Effector memory CD8-positive, alpha-beta T cell (primary cell): ENCODE results near the gene C9orf78.

Experiments used
- ATAC-seq: fragments of 150-1000 bp; cut with Tn5 transposase; replicated peaks from 2 replicates; pipeline ENCODE4 v1.10.0; 2021; ENCODE audit warnings: mild to moderate bottlenecking, moderate library complexity
- DNase-seq, 3 experiments: peaks; one replicate each; pipeline ENCODE4 v3.0.0; 2021
- H3K27ac Mint-ChIP-seq, 2 donors: one replicate each; pipeline ENCODE4 v1.8.0; 2022; ENCODE audit warnings: mild to moderate bottlenecking in 2 of 2, mixed read lengths in 2 of 2, moderate library complexity in 2 of 2
- H3K27me3 Mint-ChIP-seq, 2 donors: one replicate each; pipeline ENCODE4 v1.8.0; 2022; ENCODE audit warnings: mixed read lengths in 2 of 2
- H3K36me3 Mint-ChIP-seq: one replicate; pipeline ENCODE4 v1.8.0; 2022; ENCODE audit warnings: mild to moderate bottlenecking, moderate library complexity, mixed read lengths; ENCODE audit not compliant: insufficient read depth
- H3K4me1 Mint-ChIP-seq, 2 donors: one replicate each; pipeline ENCODE4 v1.8.0; 2022; ENCODE audit warnings: low read depth in 2 of 2, mixed read lengths in 2 of 2
- H3K4me3 Mint-ChIP-seq, 2 donors: one replicate each; pipeline ENCODE4 v1.8.0; 2022; ENCODE audit warnings: mild to moderate bottlenecking in 2 of 2, mixed read lengths in 2 of 2, moderate library complexity in 2 of 2
- H3K9me3 Mint-ChIP-seq, 2 donors: one replicate each; pipeline ENCODE4 v1.8.0; 2022; ENCODE audit warnings: mixed read lengths in 2 of 2

Gene C9orf78

DNA sequence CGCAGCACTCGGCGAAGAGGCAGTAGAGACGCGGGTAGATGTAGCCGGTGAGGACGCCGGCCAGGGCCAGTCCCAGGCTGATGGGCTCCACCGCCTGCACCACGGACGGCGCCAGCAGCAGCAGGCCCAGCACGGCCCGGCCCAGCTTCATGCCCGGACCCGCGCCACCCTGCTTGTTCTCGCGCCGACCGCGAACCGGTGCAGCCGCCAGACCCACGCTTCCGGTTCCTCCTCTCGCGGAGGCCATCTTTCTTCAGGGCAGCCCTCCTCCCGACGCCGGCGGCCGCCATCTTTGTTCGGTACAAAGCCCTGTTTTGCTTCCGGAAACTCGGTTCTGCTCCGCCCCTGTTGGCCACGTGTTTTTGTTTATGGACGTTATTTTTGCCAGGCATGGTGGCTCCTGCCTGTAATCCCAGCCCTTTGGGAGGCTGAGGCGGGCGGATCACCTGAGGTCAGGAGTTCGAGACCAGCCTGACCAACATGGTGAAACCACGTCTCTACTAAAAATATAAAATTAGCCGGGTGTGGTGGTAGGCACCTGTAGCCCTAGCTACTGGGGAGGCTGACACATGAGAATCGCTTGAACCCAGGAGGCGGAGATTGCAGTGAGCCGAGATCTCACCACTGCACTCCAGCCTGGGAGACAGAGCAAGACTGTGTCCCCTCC is 11.0 kb downstream of the C9orf78 start, which contains the start of gene TOR1A:
Gene TOR1A (minus strand): TSS at position 202 of the 667 bp plus-strand sequence. CDS start 51 bp downstream, at position 151.
- H3K36me3 Mint-ChIP-seq, result peaks cover 59% of the 10 kb centered on the region
- peak within 1 kb of the TSS; percentile 85 to 86 for H3K4me3 Mint-ChIP-seq
- peak within 1 kb of the TSS; percentile 71 to 93 for H3K27ac Mint-ChIP-seq
- H3K27me3 Mint-ChIP-seq, result no peaks in the 10 kb centered on the region
- no peaks in the 10 kb centered on the region for H3K9me3 Mint-ChIP-seq
- DNase-seq (peak; percentile 91 to 93 (median 92)), ATAC-seq (peak; percentile 87)
- H3K4me1 Mint-ChIP-seq, result peaks cover 7 to 13% of the 10 kb centered on the region in 2 donors

GRCh38 chr9:129823542-129823934 is 11.5 kb downstream of the C9orf78 start:
- H3K36me3 Mint-ChIP-seq, result peaks cover 59% of the 10 kb centered on the region
- ATAC-seq (peak; percentile 20), DNase-seq (no peak)
- no peaks in the 10 kb centered on the region for H3K9me3 Mint-ChIP-seq
- H3K4me3 Mint-ChIP-seq, result peak overlapping the region; percentile 85 to 86
- no peaks in the 10 kb centered on the region for H3K27me3 Mint-ChIP-seq
- peaks cover 9 to 18% of the 10 kb centered on the region in 2 donors for H3K4me1 Mint-ChIP-seq
- H3K27ac Mint-ChIP-seq, result peak overlapping the region; percentile 71 to 93

- ATAC-seq (peak; percentile 62), DNase-seq (peak; percentile 20 to 44 (median 39))
- Mint-ChIP-seq H3K27ac (peak overlapping the region; percentile 71 to 93), H3K36me3 (peaks cover 59% of the 10 kb centered on the region), H3K27me3 (no peaks in the 10 kb centered on the region), H3K4me1 (peaks cover 9 to 19% of the 10 kb centered on the region in 2 donors), H3K9me3 (no peaks in the 10 kb centered on the region), H3K4me3 (peak overlapping the region; percentile 85 to 86)
These were observed 12.1 kb downstream of the C9orf78 start for GRCh38 chr9:129822898-129823541.

DNA sequence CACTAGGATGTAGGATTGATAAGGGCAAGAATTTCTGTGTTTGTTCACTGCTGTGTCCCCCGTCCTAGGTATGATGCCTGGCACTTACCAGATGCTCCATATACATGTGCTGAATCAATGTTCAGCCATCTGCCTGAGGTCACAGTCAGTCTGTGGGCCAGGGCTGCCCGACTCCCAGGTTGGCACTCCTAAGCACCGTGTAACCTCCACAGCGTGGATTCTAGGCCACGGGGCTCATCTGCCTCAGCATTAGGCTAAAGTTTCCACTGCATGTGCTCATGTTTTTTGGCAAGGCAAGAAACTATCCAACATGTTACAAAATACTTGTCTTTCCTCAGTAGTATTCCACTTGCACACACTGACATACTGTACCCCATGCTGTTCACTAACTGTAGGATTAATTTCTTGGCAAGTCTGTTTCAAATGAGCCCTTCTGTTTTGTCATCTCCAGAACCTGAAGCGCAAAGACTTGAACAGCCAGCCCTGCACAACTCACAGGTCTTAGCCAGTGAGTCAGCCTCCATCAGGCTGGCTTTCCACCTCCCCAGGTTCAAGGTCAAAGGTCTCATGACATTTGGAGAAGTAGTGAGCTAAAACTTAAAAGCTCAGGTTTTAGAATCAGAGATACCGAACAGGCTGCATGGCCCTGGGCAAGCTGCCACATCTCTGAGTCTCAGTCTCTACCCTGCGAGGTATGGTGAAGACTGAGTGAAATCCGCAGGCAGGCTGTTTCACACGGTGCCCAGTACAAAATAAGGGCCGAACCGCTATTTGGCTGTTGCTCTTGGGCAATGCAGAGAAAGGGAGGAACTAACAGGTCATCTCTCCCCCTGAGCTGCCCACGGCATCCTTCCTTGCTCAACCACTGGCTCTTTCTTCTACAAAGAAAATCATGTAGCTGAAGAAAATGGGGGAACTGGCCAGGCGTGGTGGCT is 18.3 kb downstream of the C9orf78 start:
- H3K36me3 Mint-ChIP-seq, result peaks cover 66% of the 10 kb centered on the region
- no peaks in the 10 kb centered on the region for H3K9me3 Mint-ChIP-seq
- peak overlapping the region in 1 of 2 donors; percentile 85 for H3K27ac Mint-ChIP-seq
- H3K27me3 Mint-ChIP-seq, result no peaks in the 10 kb centered on the region
- DNase-seq (no peak), ATAC-seq (no peak)
- peaks cover 19 to 23% of the 10 kb centered on the region in 2 donors for H3K4me1 Mint-ChIP-seq
- no peak overlapping the region for H3K4me3 Mint-ChIP-seq

DNA sequence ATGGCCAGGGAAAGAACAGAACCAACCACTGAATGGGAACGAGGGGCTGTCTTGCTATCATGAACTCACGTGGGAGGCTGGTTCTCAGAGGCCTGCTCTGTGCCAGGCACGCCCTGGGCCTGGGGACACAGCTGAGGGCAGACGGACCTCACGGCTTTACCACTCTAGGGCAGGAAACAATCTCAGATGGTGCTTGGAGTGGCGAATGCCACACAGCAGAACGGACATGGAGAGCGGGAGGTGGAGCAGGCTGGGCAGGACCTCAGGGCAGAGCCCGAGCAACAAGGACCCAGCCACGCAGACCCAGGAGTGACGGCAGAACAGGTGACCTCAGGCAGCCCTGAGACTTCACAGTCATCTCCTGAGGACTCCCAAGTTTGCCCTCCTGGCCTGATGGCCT is 19.8 kb downstream of the C9orf78 start:
- H3K4me3 Mint-ChIP-seq, result no peak overlapping the region
- H3K9me3 Mint-ChIP-seq, result no peaks in the 10 kb centered on the region
- H3K27ac Mint-ChIP-seq, result peak overlapping the region in 1 of 2 donors; percentile 85
- H3K27me3 Mint-ChIP-seq, result no peaks in the 10 kb centered on the region
- peaks cover 19 to 29% of the 10 kb centered on the region in 2 donors for H3K4me1 Mint-ChIP-seq
- DNase-seq (no peak), ATAC-seq (no peak)
- peaks cover 66% of the 10 kb centered on the region for H3K36me3 Mint-ChIP-seq

DNA sequence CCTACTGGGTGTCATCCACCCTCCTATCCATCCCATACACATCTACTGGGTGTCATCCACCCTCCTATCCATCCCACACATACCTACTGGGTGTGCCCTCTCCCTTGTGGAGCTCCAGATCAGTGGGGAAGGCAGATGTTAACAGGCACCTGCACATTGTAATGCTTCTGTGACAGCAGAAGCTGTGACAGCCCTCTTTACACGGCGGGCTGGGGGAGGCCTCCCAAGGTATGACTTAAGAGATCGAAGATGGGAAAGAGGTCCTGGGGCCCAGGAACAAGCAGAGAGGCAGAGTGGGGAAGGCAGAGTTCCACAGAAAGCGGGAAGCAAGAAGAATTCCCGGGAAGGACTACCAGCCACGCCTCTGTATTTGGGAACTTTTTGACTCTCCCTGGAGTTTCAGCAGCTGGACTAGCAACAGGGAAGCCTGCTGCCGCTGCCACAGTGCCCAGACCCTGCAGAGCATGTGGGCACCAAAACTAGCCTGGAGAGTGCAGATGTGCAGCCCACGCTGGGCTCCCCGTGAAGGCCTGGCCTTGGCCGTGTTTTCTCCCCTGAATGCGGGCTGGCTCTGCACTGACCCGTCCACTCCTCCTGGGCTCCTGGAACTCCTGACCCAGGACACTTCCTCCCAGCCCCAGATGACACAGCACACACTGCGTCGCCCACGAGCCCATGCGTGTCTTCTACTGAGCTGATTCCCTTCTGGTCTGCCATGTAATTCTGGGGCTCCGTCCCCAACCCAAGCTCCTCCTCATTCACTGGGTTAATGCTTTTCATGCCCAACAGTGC is 20.4 kb downstream of the C9orf78 start:
- ATAC-seq (no peak), DNase-seq (no peak)
- Mint-ChIP-seq H3K4me3 (no peak overlapping the region), H3K9me3 (no peaks in the 10 kb centered on the region), H3K27ac (peak overlapping the region; percentile 23 to 85), H3K4me1 (peaks cover 19 to 29% of the 10 kb centered on the region in 2 donors), H3K36me3 (peaks cover 67% of the 10 kb centered on the region), H3K27me3 (no peaks in the 10 kb centered on the region)

DNA sequence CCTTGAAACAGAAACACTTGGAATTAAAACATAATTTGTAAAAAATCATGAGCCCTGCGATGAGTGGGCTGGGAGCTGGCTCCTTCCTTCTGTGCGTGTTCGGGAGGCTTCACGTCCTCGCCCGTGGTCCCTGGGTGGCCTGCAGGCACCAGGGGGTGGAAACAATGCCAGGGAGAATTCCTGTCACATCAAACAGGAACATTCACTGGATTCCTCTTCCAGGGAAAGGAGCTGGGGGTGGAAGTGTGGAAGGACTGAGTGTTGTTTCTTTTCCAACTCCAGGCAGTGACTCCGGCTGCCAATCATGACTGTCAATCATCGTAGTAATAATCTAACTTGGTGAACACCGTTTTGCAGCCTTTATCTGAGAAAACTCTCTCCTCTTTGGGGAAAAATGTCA is 21.4 kb downstream of the C9orf78 start:
- Mint-ChIP-seq H3K4me3 (no peak overlapping the region), H3K36me3 (peaks cover 67% of the 10 kb centered on the region)

GRCh38 chr9:129812385-129812784 is 22.7 kb downstream of the C9orf78 start:
- Mint-ChIP-seq H3K27ac (peak overlapping the region; percentile 16 to 75), H3K4me3 (no peak overlapping the region)
- ATAC-seq, result no peak

More for the DNA sequence above, 21.4 kb downstream of the C9orf78 start:
- Mint-ChIP-seq H3K27me3 (no peaks in the 10 kb centered on the region), H3K27ac (peak overlapping the region in 1 of 2 donors; percentile 77), H3K9me3 (no peaks in the 10 kb centered on the region), H3K4me1 (peaks cover 15 to 24% of the 10 kb centered on the region in 2 donors)
- no peak for DNase-seq
- no peak for ATAC-seq

DNA sequence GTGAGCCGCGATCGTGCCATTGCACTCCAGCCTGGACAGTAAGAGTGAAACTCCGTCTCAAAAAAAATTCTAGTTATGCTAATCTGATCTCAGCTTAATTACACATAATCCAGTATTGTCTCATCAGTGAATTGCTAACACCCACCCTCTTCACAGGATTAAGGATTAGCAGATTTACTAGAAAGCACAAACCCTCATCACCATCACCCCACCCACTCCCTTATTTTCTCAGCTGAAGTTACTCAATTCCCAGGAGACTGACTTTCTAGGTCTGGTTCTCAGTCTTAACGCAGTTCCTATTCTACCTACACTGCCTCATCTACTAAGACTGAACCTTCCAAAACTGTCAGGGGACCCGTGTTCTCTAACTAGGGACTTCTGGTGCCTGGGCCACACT is 23.1 kb downstream of the C9orf78 start:
- Mint-ChIP-seq H3K27me3 (no peaks in the 10 kb centered on the region), H3K4me1 (peaks cover 15 to 21% of the 10 kb centered on the region in 2 donors), H3K27ac (peak overlapping the region; percentile 16 to 75), H3K4me3 (no peak overlapping the region), H3K36me3 (peaks cover 61% of the 10 kb centered on the region), H3K9me3 (no peaks in the 10 kb centered on the region)
- ATAC-seq, result no peak
- DNase-seq, result no peak

More at GRCh38 chr9:129812385-129812784, 22.7 kb downstream of the C9orf78 start:
- H3K4me1 Mint-ChIP-seq, result peaks cover 15 to 21% of the 10 kb centered on the region in 2 donors
- peaks cover 63% of the 10 kb centered on the region for H3K36me3 Mint-ChIP-seq
- no peaks in the 10 kb centered on the region for H3K9me3 Mint-ChIP-seq
- H3K27me3 Mint-ChIP-seq, result no peaks in the 10 kb centered on the region
- no peak for DNase-seq

DNA sequence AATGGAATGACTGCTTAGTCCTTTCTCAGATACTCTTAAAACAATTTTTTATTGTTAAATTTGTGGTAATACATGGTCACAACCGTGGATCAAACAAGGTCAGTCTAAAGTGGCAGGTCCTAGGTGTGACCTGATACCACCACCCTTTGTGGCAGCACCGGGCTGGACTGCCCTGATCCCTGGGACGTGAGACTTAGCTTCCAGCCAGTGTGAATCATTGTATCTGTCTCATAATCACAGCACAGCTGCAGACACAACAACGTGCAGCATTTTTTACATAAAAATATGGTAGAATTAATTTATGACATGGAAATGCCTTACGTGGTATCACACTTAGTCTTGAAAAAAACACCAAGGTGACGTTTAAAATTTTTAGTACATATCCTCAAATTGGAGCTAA is 24.3 kb downstream of the C9orf78 start:
- Mint-ChIP-seq H3K4me3 (no peak overlapping the region), H3K27ac (peak overlapping the region in 1 of 2 donors; percentile 16), H3K27me3 (no peaks in the 10 kb centered on the region), H3K9me3 (no peaks in the 10 kb centered on the region), H3K36me3 (peaks cover 63% of the 10 kb centered on the region), H3K4me1 (peaks cover 18 to 21% of the 10 kb centered on the region in 2 donors)
- ATAC-seq (no peak), DNase-seq (no peak)

DNA sequence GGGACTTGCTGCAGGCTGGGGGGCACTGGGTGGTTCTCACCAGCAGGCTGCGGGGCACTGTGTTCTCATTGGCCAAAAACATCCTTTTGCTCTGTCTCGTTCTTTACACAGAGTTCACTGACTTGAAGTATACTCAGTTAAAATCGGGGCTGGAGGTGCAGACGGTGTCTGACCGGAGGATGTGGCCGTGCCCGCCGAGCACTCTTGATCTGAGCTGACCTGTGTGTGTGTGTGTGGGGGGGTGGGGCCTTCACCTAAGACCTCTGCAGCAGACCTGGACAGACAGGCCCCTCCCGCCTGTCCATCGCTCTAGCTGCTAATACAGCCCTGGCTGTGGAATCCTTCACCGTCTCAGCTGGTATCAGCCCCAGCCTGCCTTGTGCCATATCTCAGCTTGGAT is 25.0 kb downstream of the C9orf78 start:
- peaks cover 18 to 22% of the 10 kb centered on the region in 2 donors for H3K4me1 Mint-ChIP-seq
- H3K27me3 Mint-ChIP-seq, result no peaks in the 10 kb centered on the region
- ATAC-seq (no peak), DNase-seq (no peak)
- H3K36me3 Mint-ChIP-seq, result peaks cover 65% of the 10 kb centered on the region
- H3K27ac Mint-ChIP-seq, result peak overlapping the region in 1 of 2 donors; percentile 16
- H3K4me3 Mint-ChIP-seq, result no peak overlapping the region
- no peaks in the 10 kb centered on the region for H3K9me3 Mint-ChIP-seq

- DNase-seq, result no peak
- Mint-ChIP-seq H3K36me3 (peaks cover 67% of the 10 kb centered on the region), H3K27me3 (no peaks in the 10 kb centered on the region), H3K9me3 (no peaks in the 10 kb centered on the region), H3K4me1 (peaks cover 18 to 22% of the 10 kb centered on the region in 2 donors), H3K27ac (peak overlapping the region in 1 of 2 donors; percentile 41), H3K4me3 (no peak overlapping the region)
- no peak for ATAC-seq
These were observed 25.7 kb downstream of the C9orf78 start for GRCh38 chr9:129809346-129809745.
